AG10803 (cell line): ENCODE results near the gene ADAMTSL3.

Experiments used
- DNase-seq: peaks from one replicate; pipeline ENCODE4 v3.0.0; 2010; ENCODE audit warnings: low read depth
- H3K4me3 ChIP-seq: 2 replicates; pipeline ENCODE4 v1.5.1; 2011; ENCODE audit warnings: mild to moderate bottlenecking, low read length, control low read depth
- TF ChIP-seq, protein P1 (sequence below): conservative IDR thresholded peaks from 2 replicates; pipeline ENCODE4 v1.5.1; 2011; ENCODE audit warnings: mild to moderate bottlenecking, low read length, control low read depth, inconsistent platforms

Gene ADAMTSL3

DNA sequence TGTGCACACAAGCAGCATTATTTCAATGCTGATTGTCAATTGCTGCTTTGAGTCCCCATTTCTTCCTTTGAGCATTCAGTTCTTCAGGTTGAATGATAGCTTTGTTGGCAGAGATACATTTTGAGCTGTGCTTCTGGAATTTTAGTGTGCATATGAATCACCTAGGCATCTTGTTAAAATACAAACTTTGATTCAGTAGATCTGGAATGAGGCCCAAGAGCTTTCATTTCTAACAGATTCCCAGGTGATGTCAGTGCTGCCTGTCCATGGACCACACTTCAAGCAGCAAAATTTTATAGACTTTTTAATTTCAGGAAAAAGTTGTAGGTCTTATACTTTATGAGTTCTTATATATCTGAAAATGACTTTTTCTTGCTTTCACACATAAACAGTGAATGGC, 131.1 kb downstream of the ADAMTSL3 start:
- TF ChIP-seq, protein P1, sequence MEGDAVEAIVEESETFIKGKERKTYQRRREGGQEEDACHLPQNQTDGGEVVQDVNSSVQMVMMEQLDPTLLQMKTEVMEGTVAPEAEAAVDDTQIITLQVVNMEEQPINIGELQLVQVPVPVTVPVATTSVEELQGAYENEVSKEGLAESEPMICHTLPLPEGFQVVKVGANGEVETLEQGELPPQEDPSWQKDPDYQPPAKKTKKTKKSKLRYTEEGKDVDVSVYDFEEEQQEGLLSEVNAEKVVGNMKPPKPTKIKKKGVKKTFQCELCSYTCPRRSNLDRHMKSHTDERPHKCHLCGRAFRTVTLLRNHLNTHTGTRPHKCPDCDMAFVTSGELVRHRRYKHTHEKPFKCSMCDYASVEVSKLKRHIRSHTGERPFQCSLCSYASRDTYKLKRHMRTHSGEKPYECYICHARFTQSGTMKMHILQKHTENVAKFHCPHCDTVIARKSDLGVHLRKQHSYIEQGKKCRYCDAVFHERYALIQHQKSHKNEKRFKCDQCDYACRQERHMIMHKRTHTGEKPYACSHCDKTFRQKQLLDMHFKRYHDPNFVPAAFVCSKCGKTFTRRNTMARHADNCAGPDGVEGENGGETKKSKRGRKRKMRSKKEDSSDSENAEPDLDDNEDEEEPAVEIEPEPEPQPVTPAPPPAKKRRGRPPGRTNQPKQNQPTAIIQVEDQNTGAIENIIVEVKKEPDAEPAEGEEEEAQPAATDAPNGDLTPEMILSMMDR = no peak
- DNase-seq = no peak
- no peak overlapping the region for H3K4me3 ChIP-seq

DNA sequence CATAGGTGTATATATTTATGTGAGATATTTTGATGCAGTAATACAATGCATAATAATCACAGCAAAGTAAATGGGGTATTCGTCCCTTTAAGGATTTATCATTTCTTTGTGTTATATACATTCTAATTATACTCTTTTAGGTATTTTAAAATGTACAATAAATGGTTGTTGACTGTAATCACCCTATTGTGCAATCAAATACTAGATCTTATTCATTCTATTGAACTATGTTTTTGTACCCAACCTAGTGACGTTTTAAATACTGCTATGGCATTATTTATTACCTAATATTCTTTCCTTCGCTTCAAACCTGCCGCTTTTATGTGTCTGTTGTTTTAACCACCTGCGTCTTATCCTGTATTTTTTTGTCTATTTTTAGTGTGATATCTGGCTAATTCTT, 132.4 kb downstream of the ADAMTSL3 start:
- TF ChIP-seq, protein P1 = no peak
- H3K4me3 ChIP-seq = no peak overlapping the region
- no peak for DNase-seq

DNA sequence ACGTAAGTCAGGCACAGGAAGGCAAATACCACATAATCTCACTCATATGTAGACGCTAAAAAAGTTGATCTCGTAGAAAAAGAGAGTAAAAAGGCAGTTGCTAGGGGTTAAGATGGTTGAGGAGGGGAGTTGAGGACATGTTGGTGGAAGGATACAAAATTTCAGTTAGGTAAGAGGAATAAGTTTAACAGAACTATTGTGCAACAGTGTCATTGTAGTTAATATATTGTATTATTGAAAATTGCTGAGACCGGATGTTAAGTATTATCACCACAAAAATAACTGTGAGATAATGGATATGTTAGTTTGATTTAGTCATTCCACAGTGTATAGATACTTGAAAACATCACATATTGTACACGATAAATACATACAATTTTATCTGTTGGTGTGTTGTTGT, 139.1 kb downstream of the ADAMTSL3 start:
- H3K4me3 ChIP-seq = no peak overlapping the region
- no peak for DNase-seq
- TF ChIP-seq, protein P1 = no peak

DNA sequence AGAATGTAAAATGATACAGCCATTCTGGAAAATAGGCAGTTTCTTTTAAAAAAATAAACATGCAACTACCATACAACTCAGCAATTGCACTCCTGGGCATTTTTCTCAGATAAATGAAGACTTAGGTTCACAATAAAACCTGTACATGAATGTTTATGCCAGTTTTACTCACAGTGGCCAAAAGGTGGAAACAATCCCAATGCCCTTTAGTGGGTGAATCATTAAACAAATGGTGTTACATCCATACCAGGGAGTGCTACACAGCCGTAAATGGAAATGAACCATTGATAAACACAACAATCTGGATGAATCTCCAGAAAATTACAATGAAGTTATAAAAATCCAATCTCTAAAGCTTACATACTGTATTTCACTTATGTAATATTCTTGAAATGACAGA, 140.3 kb downstream of the ADAMTSL3 start:
- no peak overlapping the region for H3K4me3 ChIP-seq
- DNase-seq = no peak
- TF ChIP-seq, protein P1 = no peak

DNA sequence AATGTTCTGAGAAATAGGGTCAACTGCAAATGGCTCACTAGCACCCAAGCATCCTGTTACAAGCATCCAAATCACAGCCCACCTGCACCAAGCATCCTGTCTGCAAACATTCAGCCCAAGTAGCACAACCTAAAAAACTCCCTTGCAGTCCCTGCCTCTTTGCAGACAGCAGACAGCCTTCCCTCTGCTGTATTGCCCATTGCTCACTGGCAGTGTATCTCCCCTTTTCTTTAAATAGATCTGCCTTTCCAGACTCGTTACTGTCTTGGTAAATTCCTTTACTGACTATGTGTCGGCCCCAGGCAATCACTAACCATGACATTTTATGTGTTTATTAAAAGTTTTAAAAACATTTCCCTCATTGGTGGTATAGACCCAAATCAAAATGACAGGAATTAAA, 155.4 kb downstream of the ADAMTSL3 start:
- no peak overlapping the region for H3K4me3 ChIP-seq
- DNase-seq = no peak
- TF ChIP-seq, protein P1 = no peak

DNA sequence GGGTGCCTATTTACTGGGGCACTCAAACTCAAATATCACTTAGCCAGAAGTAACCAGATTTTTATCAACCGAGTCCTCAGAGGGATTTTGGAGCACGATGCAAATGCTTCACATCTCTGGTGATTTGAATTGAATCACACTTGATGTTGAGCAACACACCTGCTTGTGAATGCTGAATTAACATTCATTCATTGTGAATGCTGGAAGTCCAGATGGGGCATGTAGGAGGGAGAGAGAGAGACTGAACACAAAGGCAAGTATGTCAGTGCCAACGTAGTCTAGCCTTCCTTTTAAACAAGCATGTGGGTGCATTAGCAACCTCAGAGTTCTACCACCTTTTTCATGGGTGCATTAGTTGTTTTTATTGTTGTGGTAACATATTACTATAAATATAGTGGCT, 156.2 kb downstream of the ADAMTSL3 start:
- TF ChIP-seq, protein P1 = no peak
- H3K4me3 ChIP-seq = no peak overlapping the region
- DNase-seq = no peak

DNA sequence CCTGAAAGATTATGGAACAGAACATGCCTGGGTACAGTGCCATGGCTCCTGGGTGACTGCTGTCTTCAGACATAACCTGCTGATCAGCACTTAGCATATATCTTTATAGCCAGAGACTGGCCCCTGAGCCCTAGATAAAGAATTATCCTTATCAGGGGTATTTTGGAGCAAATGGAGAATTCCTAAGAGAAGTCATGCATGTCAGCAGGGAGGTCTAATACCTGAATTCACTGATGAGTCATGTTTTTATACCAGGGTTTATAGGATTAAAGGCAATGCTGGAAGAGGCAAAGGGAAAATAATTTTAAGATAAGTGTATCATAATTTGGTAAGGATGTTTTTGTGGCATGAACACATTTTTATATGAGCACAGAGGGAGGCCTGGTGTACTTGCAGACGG, 159.8 kb downstream of the ADAMTSL3 start:
- no peak overlapping the region for H3K4me3 ChIP-seq
- TF ChIP-seq, protein P1 = no peak
- no peak for DNase-seq
